HG02884 (cell line): ENCODE results near the gene RASAL3.
"Not testable (repeated sequence)": the region's sequence is repeated elsewhere in the genome, so short reads cannot be mapped to it uniquely, and the experiment has no call there.

Experiments
- ATAC-seq: cut with Tn5 transposase; IDR thresholded peaks from one replicate; pipeline ENCODE4 v1.9.1; 2021; ENCODE audit warnings: mild to moderate bottlenecking, moderate library complexity; ENCODE audit not compliant: unreplicated experiment

The RASAL3 gene

DNA sequence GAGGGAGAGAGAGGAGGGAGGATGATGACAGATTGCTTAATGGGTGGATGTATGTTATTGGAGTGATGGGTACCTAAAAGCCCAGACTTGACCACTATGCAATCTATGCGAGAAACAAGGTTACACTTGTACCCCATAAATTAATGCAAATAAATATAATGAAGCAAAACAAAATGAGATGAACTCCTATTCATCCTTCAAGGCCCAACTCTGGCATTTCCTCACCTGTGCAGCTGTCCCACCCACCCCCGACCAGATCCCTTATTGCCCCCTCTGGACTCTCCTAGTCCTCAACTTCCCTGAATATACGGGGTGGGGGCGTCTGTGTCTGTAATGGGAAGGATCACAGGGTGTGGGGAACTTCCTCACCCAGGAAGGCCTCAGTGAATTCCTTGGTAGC, 10.8 kb upstream of the RASAL3 start:
- no peak for ATAC-seq

DNA sequence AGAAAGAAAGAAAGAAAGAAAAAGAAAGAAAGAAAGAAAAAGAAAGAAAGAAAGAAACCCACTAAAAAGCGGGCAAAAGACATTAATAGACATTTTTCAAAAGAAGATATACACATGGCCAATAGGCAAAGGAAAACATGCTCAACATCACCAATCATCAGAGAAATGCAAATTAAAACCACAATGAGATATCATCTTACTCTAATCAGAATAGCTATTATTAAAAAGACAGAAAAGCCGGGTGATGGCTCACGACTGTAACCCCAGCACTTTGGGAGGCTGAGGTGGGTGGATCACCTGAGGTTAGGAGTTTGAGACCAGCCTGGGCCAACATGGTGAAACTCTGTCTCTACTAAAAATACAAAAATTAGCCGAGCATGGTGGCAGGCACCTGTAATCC, 9.5 kb upstream of the RASAL3 start:
- ATAC-seq = not testable (repeated sequence)

DNA sequence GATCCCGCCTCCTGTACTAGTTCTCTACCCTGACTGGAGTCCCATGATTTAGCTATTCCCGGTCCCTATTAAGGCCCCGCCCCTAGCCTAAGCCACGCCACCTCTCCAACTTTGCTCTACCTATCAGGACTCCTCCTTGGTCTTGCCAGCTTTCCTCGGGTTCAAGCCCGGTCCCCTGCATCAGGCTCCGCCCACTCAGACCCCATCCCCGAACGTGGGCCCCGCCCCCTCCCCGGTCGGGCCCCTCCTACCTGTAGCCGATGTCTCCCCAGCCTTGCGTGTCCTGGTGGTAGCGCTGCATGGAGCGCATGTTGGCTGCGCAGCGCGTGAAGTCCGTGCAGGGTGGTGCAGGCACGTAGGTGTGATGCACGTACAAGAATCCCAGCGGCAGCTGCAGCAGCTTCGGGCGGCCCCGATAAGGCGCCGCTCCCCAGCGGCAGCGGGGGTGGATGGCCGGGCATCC, 7.3 kb upstream of the RASAL3 start:
- ATAC-seq = no peak

DNA sequence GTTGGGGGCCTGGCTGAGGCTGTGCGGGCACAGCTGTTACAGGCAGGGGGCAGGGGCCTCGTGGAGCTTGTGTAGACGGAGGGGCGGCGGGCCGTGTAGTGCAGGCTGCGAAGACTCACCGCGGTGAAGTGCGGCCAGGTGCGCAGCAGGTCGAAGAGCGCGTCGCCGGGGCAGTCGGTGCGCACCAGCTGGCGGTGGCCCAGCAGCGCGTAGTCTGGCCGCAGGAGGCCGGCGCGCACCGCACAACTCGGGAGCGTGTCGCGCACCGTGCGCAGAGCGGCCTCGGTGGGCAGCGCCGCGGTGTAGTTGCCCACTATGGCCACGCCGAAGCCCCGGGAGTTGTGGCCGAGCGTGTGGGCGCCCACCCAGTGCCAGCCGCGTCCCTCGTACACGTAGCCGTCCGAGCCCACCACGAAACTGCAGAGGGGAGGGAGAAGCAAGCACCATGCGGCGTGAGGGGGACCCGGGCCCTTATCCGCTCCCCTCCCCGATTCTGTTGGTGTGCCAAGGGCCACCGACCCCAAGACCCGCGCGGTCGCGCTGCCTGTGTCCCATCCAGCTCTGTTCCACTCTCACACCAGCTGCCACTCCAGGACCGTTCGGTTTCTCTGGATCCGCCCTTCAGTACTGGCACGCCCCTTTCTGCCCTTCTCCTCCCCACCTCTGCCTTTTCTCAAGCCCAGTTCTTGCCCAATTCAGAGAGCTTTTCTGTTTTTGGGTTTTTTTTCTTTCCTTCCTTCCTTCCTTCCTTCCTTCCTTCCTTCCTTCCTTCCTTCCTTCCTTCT, 5.4 kb upstream of the RASAL3 start:
- ATAC-seq = no peak

DNA sequence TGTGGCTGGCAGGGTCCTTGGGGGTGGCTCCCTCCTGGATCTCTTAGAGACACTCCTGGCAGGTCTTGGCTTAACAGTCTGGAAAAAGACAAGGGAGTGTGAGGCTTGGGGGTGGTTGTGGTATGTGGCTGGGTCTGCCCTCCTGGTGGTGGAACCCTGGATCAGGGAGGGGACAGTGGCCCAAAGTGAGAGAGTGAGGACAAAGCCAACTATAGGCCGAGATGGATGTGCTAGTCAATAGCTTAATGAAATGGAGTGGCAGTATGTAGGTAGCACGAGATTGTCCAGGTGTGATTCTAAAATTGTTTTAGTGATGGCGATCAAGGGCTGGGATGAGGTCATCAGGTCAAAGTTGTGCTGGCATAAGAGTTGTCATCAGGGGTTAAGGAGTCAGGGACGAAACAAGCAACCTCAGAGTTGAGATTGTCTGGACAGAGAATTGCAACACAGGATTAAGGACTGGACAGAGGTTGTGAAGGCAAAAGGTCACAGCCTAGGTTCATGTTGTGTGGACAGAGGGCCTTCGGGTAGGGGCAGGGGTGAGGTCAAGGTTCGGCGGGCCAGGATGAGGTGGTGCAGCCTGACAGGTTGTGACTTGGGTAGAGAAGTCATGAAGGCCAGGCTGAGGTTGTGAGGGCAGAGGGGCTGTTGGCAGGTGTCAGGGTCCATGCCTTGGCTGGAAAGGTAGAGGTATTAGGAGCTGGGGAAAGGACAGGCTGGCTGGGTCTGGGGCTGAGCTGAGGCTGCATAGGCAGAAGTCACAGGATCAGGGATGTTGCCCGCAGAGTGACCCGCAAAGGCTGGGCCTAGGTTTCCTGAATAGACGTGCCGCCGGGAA, 4.5 kb upstream of the RASAL3 start:
- ATAC-seq = no peak

DNA sequence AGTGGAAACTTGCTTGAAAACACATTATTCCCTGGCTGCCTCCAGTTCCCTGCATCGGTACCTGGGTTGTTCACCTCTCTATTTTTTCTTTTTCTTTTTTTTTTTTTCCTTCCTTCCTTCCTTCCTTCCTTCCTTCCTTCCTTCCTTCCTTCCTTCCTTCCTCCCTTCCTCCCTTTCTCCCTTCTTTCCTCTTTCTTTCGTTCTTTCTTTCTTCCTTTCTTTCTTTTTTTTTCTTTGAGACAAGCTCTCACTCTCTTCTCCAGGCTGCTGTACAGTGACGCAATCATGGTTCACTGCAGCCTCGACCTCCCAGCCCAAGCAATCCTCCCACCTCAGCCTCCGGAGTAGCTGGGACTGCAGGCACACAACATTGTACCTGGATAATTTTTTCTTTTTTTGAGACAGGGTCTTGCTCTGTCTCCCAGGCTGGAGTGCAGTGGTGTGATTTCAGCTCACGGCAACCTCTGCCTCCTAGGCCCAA, 3.4 kb upstream of the RASAL3 start:
- ATAC-seq = no peak

DNA sequence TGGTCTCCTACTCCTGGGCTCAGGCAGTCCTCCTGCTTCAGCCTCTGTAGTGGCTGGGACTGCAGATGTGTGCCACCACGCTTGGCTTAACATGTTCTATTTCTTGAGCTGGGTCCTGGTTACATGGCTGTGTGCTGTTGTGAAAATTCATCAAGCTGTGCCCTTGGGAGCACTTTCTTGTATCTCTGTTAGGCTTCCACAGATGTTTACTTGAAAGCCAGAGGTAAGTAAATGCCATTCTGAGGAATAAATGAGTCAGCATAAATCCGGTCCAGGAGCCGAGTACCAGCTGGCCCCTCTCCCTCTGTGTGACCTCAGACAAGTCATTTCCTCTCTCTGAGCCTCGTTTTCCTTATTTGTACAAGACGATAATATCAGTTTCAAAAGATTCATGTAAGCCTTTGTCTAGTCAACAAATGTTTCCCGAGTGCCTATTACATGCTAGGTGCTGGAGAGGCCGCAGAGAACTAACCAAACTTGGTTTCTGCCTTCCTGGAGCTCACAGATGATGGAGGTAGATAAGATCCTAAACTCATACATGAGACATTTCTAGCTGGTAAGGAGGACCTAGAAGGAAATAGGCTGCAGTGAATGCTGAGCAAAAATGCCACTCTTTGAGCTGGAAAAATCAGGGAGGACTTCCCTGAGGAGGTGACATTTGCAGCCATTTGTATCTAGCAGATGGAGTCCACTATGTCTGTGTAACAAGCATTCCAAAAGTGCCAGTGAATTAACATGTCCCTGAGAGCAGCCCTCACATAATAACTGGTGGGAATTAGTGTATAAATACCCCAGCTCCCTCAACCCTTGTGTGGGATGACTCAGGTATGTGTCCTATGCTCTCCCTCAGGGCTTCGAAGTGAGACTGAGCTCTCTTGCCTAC, 2.7 kb upstream of the RASAL3 start:
- ATAC-seq = peak; percentile 44

DNA sequence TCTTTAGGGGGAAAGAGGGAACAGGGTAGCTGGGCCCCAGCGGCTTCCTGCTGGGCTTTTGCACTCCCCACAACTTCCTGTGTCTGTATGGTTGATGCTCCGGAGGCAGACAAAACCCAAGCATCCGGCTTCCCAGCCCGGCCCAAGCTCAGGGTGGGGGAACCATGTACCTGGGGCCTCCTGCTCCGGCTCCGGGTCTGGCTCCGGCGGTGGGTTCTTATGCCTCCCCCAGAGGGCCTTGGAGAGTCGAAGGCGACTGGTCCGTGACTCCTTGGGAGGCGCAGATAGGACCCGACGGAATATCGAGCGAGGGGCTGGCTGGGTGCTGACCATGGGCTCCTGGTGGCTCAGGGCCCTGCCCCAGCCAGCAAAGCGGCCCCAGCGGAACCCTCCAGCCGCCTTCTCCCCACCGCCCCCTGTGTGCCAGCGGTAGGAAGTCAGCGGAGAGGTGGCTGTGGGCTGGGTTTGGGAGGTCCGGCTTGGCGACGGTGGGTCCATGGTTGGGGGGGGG, 428 bp downstream of the RASAL3 start:
- ATAC-seq = no peak

DNA sequence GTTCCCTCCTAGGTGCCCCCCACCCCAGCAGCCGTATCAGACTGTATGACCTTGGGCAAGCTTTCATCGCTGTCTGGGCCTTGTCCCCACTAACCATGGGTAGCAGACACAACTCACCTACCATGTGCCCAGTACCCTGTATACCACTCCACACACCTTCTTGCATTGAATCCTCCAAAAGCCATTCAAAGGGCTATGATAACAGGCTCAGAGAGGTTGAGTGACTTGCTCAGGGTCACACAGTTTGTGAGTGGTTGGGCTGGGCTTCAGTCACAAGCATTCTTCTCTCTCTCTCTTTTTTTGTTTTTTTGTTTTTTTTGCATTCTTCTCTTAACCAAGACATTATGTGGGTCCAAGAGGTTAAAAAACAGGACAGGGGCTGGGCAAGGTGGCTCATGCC, 2.6 kb downstream of the RASAL3 start:
- no peak for ATAC-seq

DNA sequence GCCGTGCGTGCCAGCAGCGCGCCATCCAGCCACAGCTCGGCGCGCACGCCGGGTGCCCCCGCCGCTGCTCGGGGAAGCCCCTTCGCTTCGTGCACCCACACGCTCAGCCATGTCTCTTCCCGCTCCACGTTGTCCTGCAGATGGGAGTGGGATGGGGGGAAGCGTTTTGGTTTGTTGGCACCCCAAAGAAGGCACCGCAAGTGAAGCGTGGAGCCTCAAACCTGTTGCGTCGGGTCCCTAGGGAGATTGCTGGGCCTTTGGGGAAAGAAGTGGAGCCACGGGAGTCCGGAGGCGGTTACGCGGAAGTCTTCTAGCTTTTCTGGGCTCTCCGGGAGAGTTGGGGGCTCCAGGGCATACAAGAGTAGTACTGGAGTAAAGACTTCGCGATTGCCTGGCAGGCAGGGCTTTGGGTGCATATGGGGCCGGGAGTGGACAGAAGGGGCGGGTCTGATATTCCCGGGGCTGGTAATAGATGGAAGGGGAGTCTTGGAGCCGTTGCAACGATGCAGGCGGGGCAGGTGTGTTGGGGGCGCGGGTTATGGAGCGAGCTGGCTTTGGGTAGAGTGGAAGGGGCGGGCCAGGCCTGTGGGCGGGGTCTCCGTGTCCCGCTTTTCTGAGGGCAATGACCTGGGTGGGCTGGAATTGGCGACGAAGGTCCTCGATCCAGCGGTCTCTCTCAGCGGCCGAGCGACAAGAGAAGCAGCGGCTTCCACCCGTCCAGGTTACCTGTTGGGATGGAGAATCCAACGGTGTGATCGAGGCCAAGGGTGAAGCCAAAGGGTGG, 6.5 kb downstream of the RASAL3 start:
- no peak for ATAC-seq

DNA sequence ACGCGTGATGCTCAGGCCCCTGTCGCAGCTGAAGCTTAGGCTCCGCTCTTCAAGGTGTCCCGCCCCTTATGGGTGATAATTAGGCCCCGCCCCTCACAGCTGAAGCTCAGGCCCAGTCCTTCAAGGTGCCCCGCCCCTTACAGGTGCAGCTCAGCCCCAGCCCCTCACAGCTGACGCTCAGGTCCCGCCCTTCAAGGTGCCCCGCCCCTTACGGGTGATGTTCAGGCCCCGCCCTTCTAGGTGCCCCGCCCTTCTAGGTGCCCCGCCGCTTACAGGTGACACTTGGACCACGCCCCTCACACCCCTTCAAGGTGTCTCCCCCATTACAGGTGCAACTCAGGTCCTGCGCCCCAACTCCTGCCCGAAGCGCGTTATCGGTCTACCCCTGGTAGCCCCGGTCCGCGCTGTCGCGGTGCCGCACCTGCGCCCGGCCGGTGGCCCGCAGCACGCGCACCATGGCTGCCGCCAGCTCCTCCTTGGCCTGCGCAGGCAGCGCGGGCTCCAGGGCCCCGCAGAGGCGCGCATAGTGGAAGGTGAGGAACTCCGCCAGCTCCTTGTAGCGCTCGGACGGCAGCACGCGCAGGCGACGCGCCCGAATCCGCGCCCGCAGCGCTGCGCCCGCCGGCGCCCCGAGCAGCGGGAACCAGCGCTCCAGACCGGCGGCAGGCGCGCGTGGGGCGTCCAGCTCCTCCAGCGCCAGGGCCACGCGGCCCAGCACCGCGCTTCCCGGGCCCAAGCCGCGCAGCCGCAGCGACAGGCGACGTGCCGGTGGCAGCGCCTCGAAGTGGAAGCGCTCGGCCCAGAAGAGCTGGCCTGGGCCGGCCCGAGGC, 7.3 kb downstream of the RASAL3 start:
- ATAC-seq = no peak

DNA sequence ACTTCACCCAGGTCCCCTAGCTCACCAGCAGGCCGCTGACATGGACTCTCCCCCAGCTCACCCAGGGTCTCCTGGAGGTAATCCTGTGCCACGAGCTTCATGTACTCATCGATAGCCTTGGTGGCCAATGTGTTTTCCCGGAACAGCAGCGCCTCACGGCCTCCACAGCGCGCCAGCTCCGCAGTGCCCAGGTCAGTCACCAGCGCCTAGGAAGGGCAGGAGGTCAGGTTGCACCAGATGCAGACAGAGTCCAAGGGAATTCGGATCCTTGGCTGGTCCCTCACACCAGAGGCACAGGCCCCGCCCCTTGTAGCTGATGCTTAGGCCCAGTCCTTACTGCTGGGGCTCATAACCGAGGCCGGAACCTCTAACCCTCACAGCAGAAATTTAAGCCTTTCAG, 7.9 kb downstream of the RASAL3 start:
- no peak for ATAC-seq

DNA sequence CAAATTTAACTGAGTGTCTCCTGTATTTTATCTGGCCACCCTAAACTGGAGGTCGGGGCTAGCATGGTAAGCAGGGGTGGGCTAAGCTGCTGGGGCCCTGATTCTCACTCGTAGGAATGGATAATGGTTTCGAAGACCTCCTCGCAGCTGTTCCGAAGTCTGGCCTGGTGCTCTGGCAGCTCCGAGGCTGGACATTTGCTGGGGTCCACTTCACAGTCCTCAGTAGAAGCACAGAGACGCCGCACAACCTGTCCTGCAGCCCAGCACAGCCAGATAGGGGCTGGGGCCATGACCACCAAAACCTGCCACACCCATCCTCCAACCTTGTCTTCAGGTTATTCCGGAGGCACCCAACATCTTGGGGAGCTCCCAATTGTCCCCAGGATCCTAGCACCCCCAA, 8.3 kb downstream of the RASAL3 start:
- ATAC-seq = no peak

DNA sequence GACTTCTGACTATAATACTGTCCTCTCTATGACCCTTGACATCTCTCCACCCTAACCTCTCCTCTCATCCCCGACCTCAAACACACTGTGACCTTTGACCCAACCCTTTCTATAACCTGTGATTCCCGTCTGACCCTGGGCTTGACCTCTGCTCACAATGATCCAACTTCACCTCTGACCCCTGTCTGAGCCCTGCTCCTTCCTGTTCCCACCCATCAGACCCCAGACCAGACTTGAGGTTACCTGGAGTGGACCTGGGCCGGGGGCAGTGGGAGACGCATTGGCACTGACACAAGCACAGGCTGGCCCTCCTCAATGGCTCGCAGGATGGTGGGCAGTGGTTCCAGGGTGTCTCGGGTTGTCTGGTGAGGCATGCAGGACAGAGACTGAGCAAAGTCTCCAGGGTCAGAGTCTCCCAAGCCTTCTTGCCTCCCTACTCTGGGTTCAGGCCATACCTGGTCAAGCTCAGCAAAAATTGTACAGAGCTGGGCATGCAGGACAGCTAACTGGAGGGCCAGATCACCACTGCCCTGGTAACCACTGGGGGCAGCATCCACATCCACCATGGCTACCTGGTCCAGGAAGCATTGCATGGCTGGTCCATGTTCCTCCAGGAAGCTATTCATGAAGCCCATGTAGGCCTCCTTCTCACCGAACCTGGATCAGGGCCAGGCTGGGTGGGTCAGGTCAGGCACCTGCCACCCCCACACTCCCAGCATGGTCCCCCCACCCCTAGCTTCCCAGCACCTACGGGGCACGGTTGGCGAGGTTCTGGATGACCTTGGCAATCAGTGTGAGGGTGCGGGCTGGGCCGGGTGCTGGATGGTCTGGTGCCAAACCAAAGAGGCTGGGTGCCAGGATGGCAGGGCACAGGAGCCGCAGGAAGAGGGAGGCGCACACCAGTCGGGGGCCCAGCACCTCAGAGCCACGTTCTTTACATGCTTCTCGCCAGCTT, 10.2 kb downstream of the RASAL3 start:
- no peak for ATAC-seq

DNA sequence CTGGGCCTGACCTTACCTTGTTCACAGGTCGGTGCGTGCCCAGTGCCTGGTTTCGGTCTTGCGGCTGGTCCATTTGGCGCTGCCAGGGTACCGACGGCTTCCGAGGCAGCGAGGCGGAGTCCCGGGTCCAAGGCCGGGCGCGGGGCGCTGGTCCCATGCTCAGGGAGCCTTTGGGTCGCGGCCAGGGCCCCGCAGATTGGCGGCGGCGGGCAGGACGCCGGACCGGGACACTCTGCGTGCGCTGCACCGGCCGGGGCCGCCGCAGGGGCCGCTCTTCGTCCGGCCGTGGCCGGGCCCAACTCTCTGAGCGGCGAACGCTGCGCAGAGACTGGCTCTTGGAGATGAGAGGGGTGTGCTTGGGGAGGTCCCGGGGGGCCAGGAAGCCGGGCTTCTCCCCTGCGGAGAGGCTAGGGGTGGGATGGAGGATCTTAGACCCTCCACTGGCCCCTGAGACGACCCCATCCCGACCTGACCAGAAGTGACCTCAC, 11.2 kb downstream of the RASAL3 start:
- ATAC-seq = no peak

DNA sequence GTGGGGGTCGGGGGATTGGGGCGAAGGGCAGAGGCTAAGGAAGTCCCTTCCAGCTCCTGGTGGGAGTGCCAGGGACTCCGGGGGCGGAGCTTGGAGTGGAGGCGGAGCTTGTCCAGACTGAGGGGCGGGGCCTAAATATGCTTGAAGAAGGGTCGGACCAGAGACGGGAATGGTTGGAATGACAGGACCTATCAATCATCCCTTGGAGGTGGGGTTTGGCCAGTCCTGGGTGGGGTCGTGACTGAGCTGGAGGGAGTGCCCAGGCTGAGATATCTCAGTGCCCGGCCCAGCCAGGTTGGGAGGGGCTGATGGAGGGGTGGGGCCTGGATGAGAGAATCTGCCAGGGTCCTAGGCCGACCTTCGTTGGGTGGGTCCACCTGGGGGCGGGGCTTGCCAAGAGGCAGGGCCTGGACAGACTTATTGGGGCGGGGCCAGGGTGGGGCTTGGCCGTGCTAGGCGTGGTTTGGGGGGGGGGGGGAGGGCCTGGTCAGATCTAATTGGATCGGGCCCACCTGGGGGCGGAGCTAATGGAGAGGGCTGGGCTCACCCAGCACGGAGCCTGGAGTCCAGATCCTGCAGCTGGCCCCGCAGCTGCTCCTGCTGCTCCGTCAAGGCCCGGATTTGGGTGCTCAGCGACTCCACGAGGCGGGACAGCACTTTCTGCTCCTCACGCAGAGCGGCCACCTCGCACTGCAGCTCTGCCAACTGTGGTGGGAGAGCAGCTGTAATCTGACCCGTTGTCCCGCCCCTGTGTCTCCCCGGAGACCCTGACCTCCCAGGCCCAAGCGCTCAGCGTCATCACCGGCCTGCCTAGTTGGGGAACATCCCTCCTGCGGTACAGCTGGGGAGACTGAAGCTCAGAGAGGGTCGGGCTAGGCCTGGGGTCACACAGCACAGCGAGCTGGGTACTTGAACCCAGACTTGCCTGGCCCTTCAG, 12.0 kb downstream of the RASAL3 start:
- no peak for ATAC-seq

DNA sequence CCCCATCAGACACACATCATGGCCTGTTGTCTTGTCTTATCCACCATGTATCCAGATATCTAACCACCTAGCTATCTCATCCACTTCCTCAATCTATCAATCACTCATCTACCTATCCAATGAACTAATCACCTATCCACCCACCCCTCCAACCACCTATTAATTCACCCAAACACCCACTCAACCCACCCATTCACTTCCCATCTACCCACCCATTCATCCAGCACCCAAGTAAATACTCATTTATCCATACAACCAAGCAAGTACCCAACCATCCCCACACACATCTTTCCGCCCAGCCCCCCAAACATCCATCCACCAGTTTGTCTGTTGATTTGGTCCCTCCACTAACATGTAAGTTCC, 13.8 kb downstream of the RASAL3 start:
- no peak for ATAC-seq
